IPS-11a (cell line): Measurements from ENCODE around the gene TAOK3.
"Not testable (repeated sequence)": the region's sequence is repeated elsewhere in the genome, so short reads cannot be mapped to it uniquely, and the experiment has no call there.

Source experiments
- H3K4me3 ChIP-seq: one replicate; pipeline ENCODE4 v1.5.1; 2013; ENCODE audit warnings: low read depth, low read length, control low read depth

Gene TAOK3

DNA sequence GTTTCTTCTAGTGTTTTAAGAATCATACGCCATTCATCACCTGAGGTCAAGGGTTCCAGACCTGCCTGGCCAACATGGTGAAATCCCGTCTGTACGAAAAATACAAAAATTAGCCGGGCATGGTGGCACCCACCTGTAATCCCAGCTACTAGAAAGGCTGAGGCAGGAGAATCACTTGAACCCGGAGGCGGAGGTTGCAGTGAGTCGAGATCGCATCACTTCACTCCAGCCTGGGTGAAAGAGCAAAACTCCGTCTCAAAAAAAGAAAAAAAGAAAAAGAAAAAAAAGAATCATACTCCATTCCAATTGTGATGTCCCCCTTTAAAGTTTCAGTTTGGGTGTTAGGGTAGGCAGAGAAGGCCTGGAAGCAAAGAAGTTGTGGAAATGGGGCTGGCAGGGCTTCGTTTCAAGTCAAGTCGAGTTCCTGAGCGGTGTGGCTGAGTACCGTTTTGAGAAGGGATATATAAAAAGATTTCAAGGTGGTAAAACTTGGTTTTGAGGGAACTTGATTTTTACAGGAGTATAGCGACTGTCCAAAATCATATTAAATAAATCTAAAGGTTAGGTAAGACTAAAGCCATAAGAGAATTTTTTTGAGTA lies 1.5 kb upstream of the TAOK3 start:
- no peak overlapping the region for H3K4me3 ChIP-seq

DNA sequence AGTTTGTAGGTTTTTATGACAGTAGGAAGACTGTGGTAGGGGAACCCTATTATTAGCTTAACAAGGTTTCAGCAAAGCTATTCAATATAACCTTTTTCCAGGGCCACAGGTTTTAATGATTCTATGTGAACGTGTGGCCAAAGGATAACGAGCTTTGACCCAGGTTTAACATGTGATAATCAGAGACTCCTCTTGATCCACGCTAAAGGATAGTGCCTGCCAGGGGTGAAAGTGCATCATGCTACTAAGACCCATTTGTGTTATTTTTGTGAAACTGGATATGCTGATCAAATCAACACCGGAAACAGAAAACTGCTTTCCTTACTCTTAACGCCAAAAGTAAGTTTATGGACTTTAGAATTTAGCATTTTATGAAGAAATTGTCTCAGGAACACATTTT lies 909 bp upstream of the TAOK3 start:
- H3K4me3 ChIP-seq, result peak overlapping the region; percentile 50

DNA sequence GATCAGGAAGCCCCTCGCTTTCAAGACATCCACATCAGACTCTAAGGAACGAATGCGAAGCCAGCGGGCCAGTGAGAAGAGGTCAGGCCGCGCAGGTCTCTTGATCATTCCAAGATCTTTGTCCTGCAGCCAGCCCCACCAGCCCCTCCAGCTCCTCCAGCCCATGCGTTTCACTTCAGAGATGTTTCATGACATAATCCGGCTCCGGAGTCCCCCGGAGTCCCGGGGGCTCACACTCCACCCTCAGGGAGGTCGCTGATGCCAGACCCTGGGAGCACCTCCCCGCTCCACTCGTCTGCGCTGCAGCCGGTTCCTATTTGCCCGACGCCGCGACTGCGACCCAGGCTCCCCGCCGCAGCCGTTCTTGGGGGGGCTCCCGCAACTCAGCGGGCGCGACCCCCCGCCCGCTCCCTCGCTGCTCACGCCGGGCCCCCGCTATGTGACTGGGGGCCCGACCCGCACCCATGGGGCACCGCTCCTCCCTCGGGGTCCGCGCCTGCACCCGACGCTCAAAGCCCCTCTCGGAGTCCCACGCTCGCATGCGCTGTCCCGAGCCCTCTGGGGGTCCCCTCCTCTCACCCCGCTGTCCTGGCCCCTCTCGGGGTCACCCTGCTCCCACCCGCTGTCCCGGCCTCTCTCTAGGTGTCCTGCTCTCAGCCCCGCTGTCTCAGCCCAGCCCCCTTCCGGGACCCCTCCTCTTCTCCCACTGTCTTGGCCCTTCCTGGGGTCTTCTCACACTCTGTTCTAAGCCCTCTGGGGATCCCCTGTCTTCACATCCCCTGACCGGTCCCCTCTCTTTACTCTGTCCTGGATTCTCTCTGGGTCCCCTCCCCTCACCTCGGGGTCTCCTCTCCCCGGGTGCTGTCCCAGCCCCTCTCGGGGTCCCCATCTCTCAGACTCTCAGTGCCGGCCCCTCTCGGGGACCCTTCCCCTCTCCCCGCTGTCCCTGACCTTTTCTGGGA lies 1.1 kb downstream of the TAOK3 start:
- peak overlapping the region; percentile 87 for H3K4me3 ChIP-seq

GRCh38 chr12:118370601-118371000 lies 2.1 kb downstream of the TAOK3 start:
- no peak overlapping the region for H3K4me3 ChIP-seq

DNA sequence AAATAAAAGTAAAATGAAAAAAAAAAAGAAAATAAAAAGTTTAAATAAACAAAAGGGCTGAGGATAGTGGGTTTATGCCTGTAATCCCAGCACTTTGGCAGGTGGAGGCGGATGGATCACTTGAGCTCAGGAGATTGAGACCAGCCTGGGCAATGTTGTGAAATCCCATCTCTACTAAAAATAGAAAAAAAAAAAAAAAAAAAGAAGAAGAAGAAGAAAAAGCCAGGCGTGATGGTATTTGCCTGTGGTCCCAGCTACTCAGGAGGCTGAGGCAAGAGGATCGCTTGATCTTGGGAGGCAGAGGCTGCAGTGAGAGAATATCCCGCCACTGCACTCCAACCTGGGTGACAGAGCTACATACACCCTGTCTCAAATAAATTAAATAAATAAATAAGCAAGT lies 3.9 kb downstream of the TAOK3 start:
- no peak overlapping the region for H3K4me3 ChIP-seq

- no peak overlapping the region for H3K4me3 ChIP-seq
Measured at GRCh38 chr12:118361889-118362288, 10.8 kb downstream of the TAOK3 start.

- H3K4me3 ChIP-seq, result no peak overlapping the region
Measured at GRCh38 chr12:118361092-118361404, 11.7 kb downstream of the TAOK3 start.

DNA sequence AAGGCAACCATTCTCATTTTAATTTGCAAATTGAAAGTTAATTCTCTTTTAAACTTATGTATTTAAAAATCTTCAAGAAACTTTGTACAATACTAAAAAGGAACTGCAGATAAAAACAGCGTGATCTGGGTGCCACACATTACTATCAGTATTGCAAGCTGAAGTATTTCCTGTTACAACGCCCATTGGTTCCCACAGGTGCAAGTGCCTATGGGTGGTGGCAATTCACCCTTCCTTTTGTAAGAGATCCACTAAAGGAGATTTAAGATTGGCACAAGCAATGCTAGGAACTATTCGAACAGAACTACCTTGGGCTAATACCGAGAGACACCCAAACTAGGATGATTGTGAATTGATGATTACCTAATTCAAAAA lies 13.2 kb downstream of the TAOK3 start:
- no peak overlapping the region for H3K4me3 ChIP-seq

DNA sequence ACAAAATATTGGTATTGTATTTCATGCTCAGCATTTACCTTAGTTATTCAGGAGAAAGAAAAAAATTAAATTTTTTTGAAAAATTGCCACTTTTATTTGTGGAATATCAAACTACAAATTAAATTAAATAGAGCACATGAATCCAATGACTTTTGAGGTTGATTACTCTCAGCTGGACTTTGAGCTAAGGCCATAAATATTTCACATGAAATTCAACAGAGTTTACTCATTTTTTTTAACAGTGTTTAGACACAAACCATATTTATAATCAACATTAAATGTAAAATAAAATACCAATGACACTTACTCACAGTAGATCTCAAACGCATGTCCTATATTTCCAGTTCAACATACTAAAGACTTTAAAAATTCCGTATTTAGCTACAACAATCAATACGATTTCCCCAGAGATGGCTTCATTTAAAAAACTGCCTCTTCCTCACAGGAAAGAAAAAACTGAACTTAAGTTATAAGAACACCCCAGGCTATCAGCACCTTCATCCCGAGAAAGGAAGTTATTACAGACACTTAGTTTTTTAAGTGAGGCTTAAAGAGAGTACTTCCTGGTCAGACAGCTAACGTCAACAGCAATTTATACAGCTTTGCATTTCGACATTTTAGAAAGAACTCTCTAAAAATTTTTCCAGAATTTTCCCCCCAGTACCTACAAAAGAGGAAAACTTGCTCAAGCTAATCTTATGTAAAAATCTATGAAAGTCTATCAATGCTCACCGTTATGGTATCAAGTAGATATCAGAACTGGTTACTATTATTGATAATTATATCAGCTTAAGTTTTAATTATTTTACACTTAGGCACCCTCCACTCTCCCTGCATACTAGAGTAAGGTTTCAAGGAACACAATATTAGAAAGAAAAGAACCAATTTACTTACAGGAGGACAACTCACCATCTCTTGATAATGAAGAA lies 13.8 kb downstream of the TAOK3 start:
- H3K4me3 ChIP-seq, result no peak overlapping the region

DNA sequence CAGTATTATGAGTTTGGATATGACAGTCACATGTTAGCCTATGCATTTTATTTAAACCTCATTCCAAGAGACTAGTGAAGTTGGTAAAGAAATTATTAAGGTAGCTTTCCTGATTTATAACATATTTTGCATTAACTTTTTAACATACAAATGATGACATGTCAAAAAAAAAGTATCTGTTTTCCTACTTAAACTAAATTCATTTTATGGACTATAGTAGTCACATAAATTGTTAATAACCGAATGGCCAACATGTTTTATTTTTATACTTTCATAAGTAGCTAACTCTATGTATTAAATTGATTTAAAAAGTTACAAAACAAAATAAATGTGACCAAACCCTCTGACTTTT lies 14.7 kb downstream of the TAOK3 start:
- no peak overlapping the region for H3K4me3 ChIP-seq

DNA sequence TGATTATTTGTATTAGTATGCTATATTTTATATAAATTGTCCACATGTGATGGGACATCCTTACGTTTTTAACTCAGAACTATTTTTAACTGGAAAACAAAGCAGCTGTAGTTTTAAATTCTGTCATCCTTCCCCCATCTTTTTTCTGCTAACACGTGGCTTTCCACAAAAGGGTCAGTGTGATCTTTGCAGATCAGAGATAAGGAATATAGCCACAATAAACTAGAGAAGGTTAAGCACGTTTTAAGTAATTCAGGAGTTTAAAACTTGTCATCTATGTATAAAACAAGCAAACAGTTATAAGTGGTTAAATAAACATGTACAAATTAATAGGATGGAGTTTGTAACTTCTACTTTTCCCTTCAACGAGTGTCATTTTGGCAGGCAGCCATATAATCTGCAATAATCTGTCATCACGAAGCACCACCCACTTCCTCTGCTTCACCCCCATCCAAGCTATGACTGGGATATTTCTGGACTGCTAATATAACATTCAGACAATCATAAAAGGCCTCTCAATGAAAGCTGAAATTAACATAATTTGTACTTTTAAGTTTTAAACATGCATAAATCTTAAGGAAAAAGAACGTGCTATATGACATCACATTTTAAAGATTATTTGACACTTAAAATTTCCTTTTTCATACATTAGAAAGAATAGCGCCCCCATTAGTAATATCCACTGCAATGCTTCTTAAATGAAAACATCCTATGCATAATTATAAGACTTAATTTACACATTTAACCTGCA lies 15.3 kb downstream of the TAOK3 start:
- no peak overlapping the region for H3K4me3 ChIP-seq

DNA sequence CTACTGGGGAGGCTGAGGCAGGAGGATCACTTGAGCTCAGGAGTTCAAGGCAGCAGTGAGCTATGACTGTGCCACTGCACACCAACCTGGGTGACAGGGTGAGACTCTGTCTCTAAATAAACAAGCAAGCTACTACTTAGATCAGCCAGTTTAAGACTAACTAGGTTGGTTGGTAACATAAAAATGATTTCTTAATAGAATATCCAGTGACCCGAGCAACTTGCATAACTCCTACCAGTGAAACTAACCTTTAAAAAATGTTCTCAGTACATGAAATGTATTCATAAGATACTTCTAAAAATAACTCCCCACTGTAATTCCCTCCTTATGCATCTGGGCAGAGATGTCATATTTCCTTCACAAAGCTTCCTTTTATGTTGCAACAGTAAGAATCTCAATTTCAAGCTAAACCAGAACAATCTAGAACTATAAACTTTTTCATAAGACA lies 15.9 kb downstream of the TAOK3 start:
- H3K4me3 ChIP-seq, result no peak overlapping the region

DNA sequence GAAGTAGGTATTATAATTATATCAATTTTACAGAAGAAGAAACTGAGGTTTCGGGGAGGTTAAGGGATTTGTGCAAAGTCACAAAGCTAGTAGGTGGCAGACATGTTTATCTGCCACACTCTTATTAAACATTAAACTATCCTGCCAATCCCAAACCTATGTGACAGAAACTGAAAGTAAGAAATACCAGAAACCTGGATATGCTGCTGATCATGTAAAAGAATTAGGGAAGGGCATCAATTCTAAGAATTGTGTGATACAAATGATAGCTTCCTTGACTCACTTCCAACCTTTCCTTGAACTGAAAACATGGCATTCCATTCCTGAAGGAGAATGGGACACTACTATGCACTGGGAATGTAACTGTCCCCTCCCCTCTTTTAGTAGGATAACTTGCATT lies 16.9 kb downstream of the TAOK3 start:
- H3K4me3 ChIP-seq, result no peak overlapping the region

DNA sequence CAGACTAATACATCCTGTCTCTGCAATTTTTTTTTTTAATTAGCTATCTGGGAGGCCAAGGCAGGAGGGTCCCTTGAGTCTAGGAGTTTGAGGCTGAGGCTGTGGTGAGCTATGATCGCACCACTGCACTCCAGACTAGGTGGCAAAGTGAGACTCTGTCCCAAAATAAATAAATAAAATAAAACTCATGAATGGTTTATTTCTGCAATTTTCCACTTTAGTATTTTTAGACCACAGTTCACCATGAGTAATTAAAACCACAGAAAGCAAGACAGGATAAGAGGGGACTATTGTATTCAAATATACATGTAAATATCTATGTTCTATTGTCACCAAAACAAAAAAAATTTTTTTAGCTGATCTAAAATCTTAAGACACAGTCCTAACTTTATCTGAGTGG lies 17.8 kb downstream of the TAOK3 start:
- no peak overlapping the region for H3K4me3 ChIP-seq

- H3K4me3 ChIP-seq, result not testable (repeated sequence)
Measured at GRCh38 chr12:118354503-118354902, 18.2 kb downstream of the TAOK3 start.

- H3K4me3 ChIP-seq, result no peak overlapping the region
Measured at GRCh38 chr12:118353721-118354120, 19.0 kb downstream of the TAOK3 start.

DNA sequence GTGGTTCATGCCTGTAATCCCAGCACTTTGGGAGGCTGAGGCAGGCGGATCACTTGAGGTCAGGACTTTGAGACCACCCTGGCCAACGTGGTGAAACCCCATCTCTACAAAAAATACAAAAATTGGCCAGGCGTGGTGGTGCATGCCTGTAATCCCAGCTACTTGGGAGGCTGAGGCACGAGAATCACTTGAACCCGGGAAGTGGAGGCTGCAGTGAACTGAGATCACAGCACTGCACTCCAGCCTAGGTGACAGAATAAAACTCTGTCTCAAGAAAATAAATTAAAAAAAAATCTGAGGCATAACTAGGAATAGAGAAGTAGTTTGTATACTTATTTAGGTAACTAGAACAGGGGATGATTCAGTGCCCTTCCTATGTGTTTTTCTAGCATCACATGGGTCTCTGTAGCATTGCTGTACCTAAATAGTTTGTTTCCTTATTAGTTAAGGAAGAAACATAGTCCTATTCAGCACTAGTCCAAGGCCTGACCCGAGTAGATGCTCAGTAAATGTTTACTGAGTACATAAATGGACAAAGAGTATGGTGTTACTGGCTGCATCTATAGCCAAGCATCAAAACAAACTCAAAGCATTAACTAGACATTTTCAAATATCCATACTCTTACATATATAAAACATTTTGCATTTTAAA lies 21.7 kb downstream of the TAOK3 start:
- no peak overlapping the region for H3K4me3 ChIP-seq

DNA sequence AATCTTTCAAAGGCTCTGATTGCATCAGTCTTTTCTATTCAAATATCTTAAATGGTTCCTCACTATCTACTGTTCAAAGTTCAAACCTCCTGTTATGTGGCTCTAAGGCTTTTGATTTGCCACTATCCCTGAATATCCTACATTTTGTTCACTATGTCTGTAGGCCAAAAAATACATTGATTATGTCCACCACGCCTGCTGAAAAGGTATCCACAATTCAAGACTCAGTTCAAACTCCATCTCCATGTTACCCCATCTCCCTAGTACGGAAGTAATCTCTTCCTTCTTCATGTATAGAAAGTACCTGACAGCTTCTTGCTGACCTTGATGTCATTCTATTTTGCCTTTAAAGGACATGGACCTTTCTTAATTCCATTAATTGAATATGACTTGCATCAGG lies 24.8 kb downstream of the TAOK3 start:
- no peak overlapping the region for H3K4me3 ChIP-seq

- no peak overlapping the region for H3K4me3 ChIP-seq
Measured at GRCh38 chr12:118346895-118347294, 25.8 kb downstream of the TAOK3 start.

GRCh38 chr12:118345355-118345754 lies 27.4 kb downstream of the TAOK3 start:
- H3K4me3 ChIP-seq, result no peak overlapping the region
